Measurements from ENCODE around the gene STK39.

GRCh38 chr2:168253379-168253778, 6.0 kb upstream of the STK39 start:
- TF ChIP-seq CTCF (IDR thresholded peaks at IDR 0.05): no peak
- TF ChIP-seq POLR2A (IDR thresholded peaks at IDR 0.05): no peak
